Stimulated activated naive CD8-positive, alpha-beta T cell treated with anti-CD3 and anti-CD28 coated beads, Interleukin-15, Interleukin-2, amounts not matched to agents 100 ng/mL and 50 ng/mL, for 24 hours (primary cell): Measurements from ENCODE around the gene NHLRC2.

Source experiments
- H3K27ac Mint-ChIP-seq: one replicate; pipeline ENCODE4 v1.8.0; 2021; ENCODE audit warnings: mild to moderate bottlenecking, mixed read lengths
- H3K27me3 Mint-ChIP-seq: one replicate; pipeline ENCODE4 v1.8.0; 2021; ENCODE audit warnings: mixed read lengths
- H3K36me3 Mint-ChIP-seq: one replicate; pipeline ENCODE4 v1.8.0; 2021; ENCODE audit warnings: low read depth, mixed read lengths
- H3K4me1 Mint-ChIP-seq: one replicate; pipeline ENCODE4 v1.8.0; 2021; ENCODE audit warnings: low read depth, mixed read lengths
- H3K4me3 Mint-ChIP-seq: one replicate; pipeline ENCODE4 v1.8.0; 2021; ENCODE audit warnings: mild to moderate bottlenecking, mixed read lengths
- H3K9me3 Mint-ChIP-seq: one replicate; pipeline ENCODE4 v1.8.0; 2021; ENCODE audit warnings: mixed read lengths

Gene NHLRC2

GRCh38 chr10:113911839-113912238, 57.4 kb downstream of the NHLRC2 start:
- H3K27me3 Mint-ChIP-seq: no peaks in the 10 kb centered on the region
- no peaks in the 10 kb centered on the region for H3K9me3 Mint-ChIP-seq
- H3K4me1 Mint-ChIP-seq: no peaks in the 10 kb centered on the region
- no peak overlapping the region for H3K27ac Mint-ChIP-seq
- no peak overlapping the region for H3K4me3 Mint-ChIP-seq
- peaks cover 19% of the 10 kb centered on the region for H3K36me3 Mint-ChIP-seq

GRCh38 chr10:113912582-113912981, 58.1 kb downstream of the NHLRC2 start:
- no peaks in the 10 kb centered on the region for H3K9me3 Mint-ChIP-seq
- no peak overlapping the region for H3K27ac Mint-ChIP-seq
- H3K36me3 Mint-ChIP-seq: peaks cover 16% of the 10 kb centered on the region
- H3K4me1 Mint-ChIP-seq: no peaks in the 10 kb centered on the region
- H3K27me3 Mint-ChIP-seq: no peaks in the 10 kb centered on the region
- H3K4me3 Mint-ChIP-seq: no peak overlapping the region

GRCh38 chr10:113914956-113915355, 60.5 kb downstream of the NHLRC2 start:
- Mint-ChIP-seq H3K4me3 (no peak overlapping the region), H3K36me3 (peaks cover 20% of the 10 kb centered on the region), H3K27me3 (no peaks in the 10 kb centered on the region), H3K27ac (no peak overlapping the region), H3K4me1 (no peaks in the 10 kb centered on the region), H3K9me3 (no peaks in the 10 kb centered on the region)

- H3K36me3 Mint-ChIP-seq: peaks cover 20% of the 10 kb centered on the region
- no peak overlapping the region for H3K4me3 Mint-ChIP-seq
- H3K27me3 Mint-ChIP-seq: no peaks in the 10 kb centered on the region
- H3K27ac Mint-ChIP-seq: no peak overlapping the region
- no peaks in the 10 kb centered on the region for H3K4me1 Mint-ChIP-seq
- no peaks in the 10 kb centered on the region for H3K9me3 Mint-ChIP-seq
Observed at GRCh38 chr10:113915540-113915939, 61.1 kb downstream of the NHLRC2 start.

GRCh38 chr10:113916053-113916452, 61.6 kb downstream of the NHLRC2 start:
- no peaks in the 10 kb centered on the region for H3K9me3 Mint-ChIP-seq
- no peak overlapping the region for H3K27ac Mint-ChIP-seq
- H3K4me3 Mint-ChIP-seq: no peak overlapping the region
- H3K4me1 Mint-ChIP-seq: no peaks in the 10 kb centered on the region
- H3K27me3 Mint-ChIP-seq: no peaks in the 10 kb centered on the region
- H3K36me3 Mint-ChIP-seq: peaks cover 20% of the 10 kb centered on the region

- peaks cover 16% of the 10 kb centered on the region for H3K36me3 Mint-ChIP-seq
- no peaks in the 10 kb centered on the region for H3K9me3 Mint-ChIP-seq
- H3K4me3 Mint-ChIP-seq: no peak overlapping the region
- no peak overlapping the region for H3K27ac Mint-ChIP-seq
- no peaks in the 10 kb centered on the region for H3K27me3 Mint-ChIP-seq
- no peaks in the 10 kb centered on the region for H3K4me1 Mint-ChIP-seq
Observed at GRCh38 chr10:113917636-113918035, 63.2 kb downstream of the NHLRC2 start.

GRCh38 chr10:113920114-113920513, 65.7 kb downstream of the NHLRC2 start:
- Mint-ChIP-seq H3K4me3 (no peak overlapping the region), H3K27ac (no peak overlapping the region), H3K27me3 (peaks cover 10% of the 10 kb centered on the region), H3K9me3 (peaks cover 3% of the 10 kb centered on the region), H3K4me1 (peaks cover 4% of the 10 kb centered on the region), H3K36me3 (peaks cover 10% of the 10 kb centered on the region)

- Mint-ChIP-seq H3K4me1 (peaks cover 4% of the 10 kb centered on the region), H3K36me3 (peaks cover 12% of the 10 kb centered on the region), H3K4me3 (no peak overlapping the region), H3K27ac (no peak overlapping the region), H3K9me3 (peaks cover 5% of the 10 kb centered on the region), H3K27me3 (peaks cover 14% of the 10 kb centered on the region)
Observed at GRCh38 chr10:113920875-113921274, 66.4 kb downstream of the NHLRC2 start.

GRCh38 chr10:113921561-113922370, 67.3 kb downstream of the NHLRC2 start:
- Mint-ChIP-seq H3K27ac (no peak overlapping the region), H3K36me3 (peaks cover 12% of the 10 kb centered on the region), H3K27me3 (peaks cover 14% of the 10 kb centered on the region), H3K4me1 (peaks cover 4% of the 10 kb centered on the region), H3K9me3 (peaks cover 5% of the 10 kb centered on the region), H3K4me3 (no peak overlapping the region)

- peaks cover 4% of the 10 kb centered on the region for H3K4me1 Mint-ChIP-seq
- peaks cover 19% of the 10 kb centered on the region for H3K27me3 Mint-ChIP-seq
- no peak overlapping the region for H3K4me3 Mint-ChIP-seq
- H3K27ac Mint-ChIP-seq: peak overlapping the region; percentile 29
- H3K36me3 Mint-ChIP-seq: peaks cover 5% of the 10 kb centered on the region
- H3K9me3 Mint-ChIP-seq: peaks cover 5% of the 10 kb centered on the region
Observed at GRCh38 chr10:113922787-113923570, 68.5 kb downstream of the NHLRC2 start.

- Mint-ChIP-seq H3K4me1 (peaks cover 4% of the 10 kb centered on the region), H3K4me3 (no peak overlapping the region), H3K36me3 (peaks cover 4% of the 10 kb centered on the region), H3K9me3 (peaks cover 5% of the 10 kb centered on the region), H3K27me3 (peaks cover 21% of the 10 kb centered on the region), H3K27ac (no peak overlapping the region)
Observed at GRCh38 chr10:113924186-113924585, 69.7 kb downstream of the NHLRC2 start.

GRCh38 chr10:113924664-113925063, 70.2 kb downstream of the NHLRC2 start:
- Mint-ChIP-seq H3K9me3 (peaks cover 5% of the 10 kb centered on the region), H3K27ac (no peak overlapping the region), H3K4me1 (peaks cover 4% of the 10 kb centered on the region), H3K4me3 (no peak overlapping the region), H3K36me3 (peaks cover 4% of the 10 kb centered on the region), H3K27me3 (peaks cover 26% of the 10 kb centered on the region)

- no peak overlapping the region for H3K4me3 Mint-ChIP-seq
- H3K27me3 Mint-ChIP-seq: peaks cover 27% of the 10 kb centered on the region
- peaks cover 4% of the 10 kb centered on the region for H3K36me3 Mint-ChIP-seq
- H3K9me3 Mint-ChIP-seq: peaks cover 5% of the 10 kb centered on the region
- no peak overlapping the region for H3K27ac Mint-ChIP-seq
- H3K4me1 Mint-ChIP-seq: peaks cover 4% of the 10 kb centered on the region
Observed at GRCh38 chr10:113927440-113927839, 73.0 kb downstream of the NHLRC2 start.

- H3K9me3 Mint-ChIP-seq: peaks cover 5% of the 10 kb centered on the region
- peaks cover 4% of the 10 kb centered on the region for H3K36me3 Mint-ChIP-seq
- no peak overlapping the region for H3K4me3 Mint-ChIP-seq
- no peak overlapping the region for H3K27ac Mint-ChIP-seq
- no peaks in the 10 kb centered on the region for H3K4me1 Mint-ChIP-seq
- peaks cover 22% of the 10 kb centered on the region for H3K27me3 Mint-ChIP-seq
Observed at GRCh38 chr10:113928830-113929229, 74.4 kb downstream of the NHLRC2 start.

GRCh38 chr10:113929522-113929921, 75.1 kb downstream of the NHLRC2 start:
- peaks cover 22% of the 10 kb centered on the region for H3K27me3 Mint-ChIP-seq
- H3K4me1 Mint-ChIP-seq: no peaks in the 10 kb centered on the region
- H3K4me3 Mint-ChIP-seq: no peak overlapping the region
- H3K9me3 Mint-ChIP-seq: peaks cover 5% of the 10 kb centered on the region
- H3K27ac Mint-ChIP-seq: no peak overlapping the region
- H3K36me3 Mint-ChIP-seq: peaks cover 4% of the 10 kb centered on the region
